Hindlimb muscle (tissue), 1 donor: ENCODE measurements around the gene UTS2B. TPM values are rescaled to one million over a fixed set of nuclear protein-coding genes. Genes with fewer than 3 reads are reported as not detected.

Experiments used
- DNase-seq: peaks from one replicate; pipeline ENCODE4 v3.0.0-alpha.2; 2013
- polyA plus RNA-seq: library from polyadenylated mRNA; unstranded; fragments of 120-200 nt; gene quantifications from one replicate; pipeline ENCODE4 v1.2.1, GENCODE V29; 2013; ENCODE audit not compliant: insufficient read length

The UTS2B gene
- polyA plus RNA-seq, 1 donor, result 0.19 TPM

GRCh38 chr3:191321019-191321767 is 9.1 kb downstream of the UTS2B start:
- no peak for DNase-seq

- DNase-seq, result no peak
Observed at GRCh38 chr3:191320316-191320715, 10.0 kb downstream of the UTS2B start.

DNA sequence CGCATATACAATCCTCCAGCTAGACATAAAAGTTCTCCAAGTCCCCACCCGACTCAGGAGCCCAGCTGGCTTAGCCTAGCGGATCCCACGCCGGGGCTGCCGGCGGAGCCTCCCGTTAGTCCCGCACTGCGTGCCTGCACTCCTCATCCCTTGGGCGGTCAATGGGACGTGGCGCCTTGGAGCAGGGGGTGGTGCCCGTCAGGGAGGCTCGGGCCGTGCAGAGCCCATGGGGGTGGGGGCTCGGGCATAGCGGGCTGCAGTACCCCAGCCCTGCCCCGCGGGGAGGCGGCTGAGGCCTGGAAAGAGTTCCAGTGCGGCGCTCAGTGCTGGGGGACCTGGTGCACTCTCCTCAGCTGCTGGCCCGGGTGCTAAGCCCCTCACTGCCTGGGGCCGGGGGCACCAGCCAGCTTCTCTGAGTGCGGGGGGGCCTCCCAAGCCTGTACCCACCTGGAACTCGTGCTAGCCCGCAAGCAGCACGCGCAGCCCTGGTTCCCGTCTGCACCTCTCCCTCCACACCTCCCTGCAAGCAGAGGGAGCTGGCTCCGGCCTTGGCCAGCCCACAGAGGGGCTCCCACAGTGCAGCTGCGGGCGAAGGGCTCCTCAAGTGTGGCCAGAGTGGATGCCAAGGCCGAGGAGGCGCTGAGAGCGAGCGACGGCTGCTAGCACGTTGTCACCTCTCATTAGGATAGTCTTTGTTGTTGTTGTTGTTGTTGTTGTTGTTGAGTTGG is 13.3 kb downstream of the UTS2B start:
- no peak for DNase-seq

GRCh38 chr3:191314109-191314728 is 16.1 kb downstream of the UTS2B start:
- no peak for DNase-seq

- no peak for DNase-seq
Observed at GRCh38 chr3:191313296-191313695, 17.0 kb downstream of the UTS2B start.

DNA sequence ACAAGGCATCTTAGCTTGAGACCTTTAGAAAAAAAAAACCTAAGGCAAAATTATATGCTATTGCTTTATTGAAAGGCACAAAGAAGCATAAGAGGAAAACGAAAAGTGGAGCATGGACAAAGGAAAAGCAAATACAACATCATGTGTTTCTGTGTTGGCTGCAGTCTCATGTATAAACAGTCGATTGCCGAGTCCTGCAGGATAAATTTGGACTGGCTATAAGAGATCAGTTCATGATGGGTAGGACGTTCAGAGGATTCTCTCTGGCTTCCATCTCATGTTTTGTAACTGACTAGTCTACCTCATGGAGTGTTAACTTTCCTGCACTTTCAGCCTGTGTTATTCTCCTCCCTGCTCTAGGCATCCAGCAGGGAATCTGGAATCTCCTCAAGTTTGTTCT is 23.0 kb downstream of the UTS2B start:
- DNase-seq, result no peak

DNA sequence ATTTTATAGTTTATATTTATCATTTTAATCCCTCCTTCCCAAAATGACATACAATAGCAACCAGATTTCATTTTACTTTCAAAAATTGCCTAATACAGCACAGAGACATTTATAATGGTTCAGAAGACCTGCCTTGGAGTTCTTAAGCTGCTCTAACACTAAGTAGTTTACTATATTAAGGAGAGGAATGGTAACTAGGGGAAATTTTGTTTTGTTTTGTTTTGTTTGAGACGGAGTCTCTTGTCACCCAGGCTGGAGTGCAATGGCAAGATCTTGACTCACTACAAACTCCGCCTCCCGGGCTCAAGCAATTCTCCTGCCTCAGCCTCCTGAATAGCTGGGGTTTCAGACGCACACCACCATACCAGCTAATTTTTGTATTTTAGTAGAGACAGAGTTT is 23.9 kb downstream of the UTS2B start:
- DNase-seq, result no peak

GRCh38 chr3:191303596-191303995 is 26.7 kb downstream of the UTS2B start:
- no peak for DNase-seq

- DNase-seq, result no peak
Observed at GRCh38 chr3:191302451-191302850, 27.9 kb downstream of the UTS2B start.

- no peak for DNase-seq
Observed at GRCh38 chr3:191301782-191302411, 28.4 kb downstream of the UTS2B start.

DNA sequence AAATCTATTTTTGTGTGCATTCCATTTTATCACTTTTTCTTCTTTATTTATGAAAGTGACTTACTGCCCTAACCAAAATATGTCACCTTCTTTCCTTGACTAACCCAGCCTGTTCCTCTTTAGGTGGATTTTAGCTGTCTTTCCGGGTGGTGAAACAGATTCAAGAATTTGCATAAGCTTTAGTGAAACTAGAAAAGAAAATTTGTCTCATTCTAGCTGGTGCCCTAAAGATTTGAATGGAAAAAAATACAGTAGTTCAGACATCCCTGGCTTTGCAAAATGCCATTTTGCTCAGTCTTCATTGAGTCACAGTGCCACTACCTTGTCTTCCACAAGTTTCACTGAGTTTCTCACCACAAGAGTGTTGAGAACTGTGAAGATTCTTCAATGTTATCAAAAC is 29.3 kb downstream of the UTS2B start:
- no peak for DNase-seq

GRCh38 chr3:191300422-191300821 is 29.9 kb downstream of the UTS2B start:
- DNase-seq, result no peak

- DNase-seq, result no peak
Observed at GRCh38 chr3:191298846-191299245, 31.5 kb downstream of the UTS2B start.

DNA sequence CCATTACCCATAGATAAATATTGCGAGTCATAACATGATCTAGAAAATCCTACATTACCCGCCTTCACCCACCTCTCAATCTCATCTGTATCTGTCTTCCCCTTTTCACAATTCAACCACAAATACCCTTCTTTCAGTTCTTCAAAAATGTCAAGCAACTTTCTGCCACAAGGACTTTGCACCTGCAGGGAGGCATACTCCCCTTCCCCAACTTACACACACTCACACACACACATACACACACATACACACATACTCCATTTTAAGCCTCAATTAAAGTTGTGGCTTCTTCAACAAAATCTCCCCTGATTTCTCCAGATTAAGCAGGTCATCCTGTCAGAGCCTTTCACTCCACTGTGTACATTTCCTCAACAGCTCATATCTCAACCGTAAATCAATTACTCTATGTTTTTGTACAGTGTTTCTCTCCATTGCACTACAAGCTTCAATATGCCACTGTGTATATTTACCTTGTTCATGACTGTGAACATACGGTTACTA is 34.2 kb downstream of the UTS2B start:
- no peak for DNase-seq

DNA sequence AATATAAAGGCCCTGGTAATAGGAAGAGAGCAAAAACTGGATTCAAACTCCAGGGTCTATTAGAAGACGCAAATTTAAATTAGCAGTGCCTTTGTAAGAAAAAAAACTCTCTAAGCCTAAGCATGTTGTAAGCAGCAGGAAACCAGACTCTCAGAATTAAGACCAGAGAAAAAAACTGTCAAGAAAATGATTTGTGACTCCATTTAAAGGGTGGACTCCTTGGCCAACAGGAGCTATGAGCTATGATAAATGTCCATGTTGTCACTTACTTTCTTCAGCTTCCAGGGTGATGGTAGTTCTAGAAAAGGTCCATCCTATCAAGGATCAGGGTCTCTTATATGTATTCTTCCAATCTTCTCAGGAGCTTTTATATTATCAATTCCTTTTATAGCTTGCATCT is 36.0 kb downstream of the UTS2B start:
- DNase-seq, result no peak

DNA sequence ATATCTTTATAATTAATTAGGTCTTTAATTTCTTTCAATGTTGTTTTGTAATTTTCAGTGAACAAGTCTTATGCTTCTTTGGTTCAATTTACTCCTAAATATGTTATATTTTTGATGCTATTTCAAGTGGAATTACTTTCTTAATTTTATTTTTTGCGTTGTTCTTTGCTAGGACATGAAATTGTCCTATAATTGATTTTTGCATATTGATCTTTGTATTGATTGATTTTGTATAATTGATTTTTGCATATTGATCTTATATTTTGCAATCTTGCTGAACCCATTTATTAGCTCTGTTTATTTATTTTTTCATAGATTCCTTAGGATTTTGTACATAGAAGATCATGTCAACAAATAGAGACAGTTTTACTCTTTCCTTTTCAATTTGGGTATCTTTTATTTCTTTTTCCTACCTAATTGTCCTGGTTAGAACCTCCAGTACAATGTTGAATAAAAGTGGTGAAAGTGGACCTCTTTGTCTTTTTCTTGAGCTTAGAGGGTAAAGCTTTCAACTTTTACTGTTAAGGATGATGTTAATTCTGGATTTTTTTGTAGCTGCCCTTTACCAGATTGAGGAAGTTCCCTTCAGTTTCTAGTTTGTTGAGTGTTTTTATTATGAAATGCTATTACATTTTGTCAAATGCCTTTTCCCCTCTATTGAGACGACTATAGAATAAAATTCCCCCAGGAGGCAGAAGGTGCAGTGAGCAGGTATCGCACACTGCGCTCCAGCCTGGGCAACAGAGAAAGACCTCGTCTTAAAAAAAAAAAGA is 37.9 kb downstream of the UTS2B start:
- no peak for DNase-seq

DNA sequence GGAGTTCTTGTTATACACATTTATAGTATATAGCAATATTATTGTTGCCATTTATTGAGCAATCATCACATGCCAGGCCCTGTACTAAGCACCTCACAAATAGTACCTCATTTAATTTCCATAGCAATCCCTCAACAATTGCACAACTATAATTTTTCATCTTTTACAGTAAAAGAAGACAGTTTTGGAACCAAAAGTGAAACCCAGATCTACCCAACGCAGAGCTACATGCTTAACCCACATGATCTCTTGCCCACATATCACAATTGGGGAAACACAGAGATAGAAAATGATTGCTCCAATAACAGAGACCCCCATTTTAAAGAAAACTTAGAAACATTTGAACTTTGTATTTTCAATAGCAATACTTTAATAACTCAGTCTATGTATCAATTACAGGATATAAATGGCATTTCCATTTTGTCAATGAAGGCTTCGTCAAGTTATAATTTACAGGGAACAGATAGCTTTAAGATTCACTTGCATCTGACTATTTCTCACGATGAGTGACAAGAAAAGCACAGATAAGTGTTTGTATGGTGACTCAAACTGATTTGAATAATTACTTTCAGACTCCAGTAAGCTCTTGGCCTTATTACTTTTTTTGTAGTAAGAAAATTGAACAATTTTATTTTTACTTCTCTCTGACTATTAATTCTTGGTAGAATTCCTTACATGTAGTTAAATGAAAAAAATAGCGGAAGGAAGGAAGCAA is 39.9 kb downstream of the UTS2B start:
- no peak for DNase-seq

DNA sequence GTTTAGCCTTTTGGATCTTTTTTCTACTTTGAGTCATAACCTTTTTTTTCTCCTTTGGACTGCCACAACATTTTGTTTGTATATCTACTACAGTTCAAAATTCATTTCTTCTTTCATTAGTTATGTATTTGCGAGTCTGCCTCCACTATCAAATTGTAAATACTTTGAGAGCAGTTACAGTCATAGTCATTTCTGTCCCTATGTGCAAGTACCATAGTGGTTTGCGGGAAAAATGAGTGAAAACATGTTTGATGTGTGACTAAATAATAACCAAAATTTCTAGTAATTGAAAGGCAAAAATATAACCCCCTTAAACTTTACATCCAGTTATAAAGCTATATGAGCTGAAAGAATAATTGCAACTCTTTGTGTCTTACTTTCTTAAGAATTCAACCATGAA is 46.9 kb downstream of the UTS2B start:
- DNase-seq, result no peak

DNA sequence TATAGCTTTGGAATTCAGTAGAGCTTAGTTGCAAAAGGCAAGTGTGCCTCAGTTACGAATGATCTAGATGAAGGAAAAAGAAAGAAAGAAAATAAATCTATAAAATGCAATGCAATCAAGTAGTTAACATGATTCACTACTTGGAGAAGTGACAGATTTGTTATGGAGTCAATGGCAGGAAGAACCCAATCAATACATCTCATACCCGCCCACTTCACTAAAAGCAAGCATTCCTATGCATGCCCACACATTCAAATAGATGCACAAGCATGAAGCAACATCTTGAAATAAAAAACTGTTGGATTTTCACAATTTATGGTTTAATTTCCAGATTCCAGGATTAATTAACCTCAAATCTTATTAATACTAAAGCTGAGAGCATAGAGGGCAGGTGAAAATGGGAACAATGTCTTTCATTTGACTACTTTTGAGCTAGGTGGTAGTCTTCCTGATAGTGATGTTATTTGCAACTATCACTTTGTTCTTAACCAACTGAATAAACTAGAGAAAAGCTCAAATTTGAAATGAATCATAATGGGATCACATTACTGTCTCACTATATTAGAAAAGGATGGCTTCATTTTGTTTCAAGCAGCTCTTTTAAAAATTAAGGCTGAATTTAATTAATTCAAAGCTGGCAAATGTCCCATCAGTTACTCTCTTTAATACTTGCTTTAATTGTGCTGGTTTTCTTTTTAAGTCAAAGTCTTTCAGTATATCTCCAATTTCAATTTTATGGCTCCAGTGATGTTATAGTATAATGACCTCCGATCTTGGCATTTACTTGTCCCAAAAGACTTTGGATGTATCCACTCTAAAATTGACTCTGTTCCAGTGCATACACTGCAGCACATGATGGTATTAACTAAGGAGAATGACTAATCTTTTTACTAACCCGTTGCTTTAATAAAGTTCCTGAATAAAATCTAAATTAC is 47.8 kb downstream of the UTS2B start:
- no peak for DNase-seq

GRCh38 chr3:191280882-191281281 is 49.4 kb downstream of the UTS2B start:
- no peak for DNase-seq
